ENCODE measurements around the gene WDR70. TPM values are rescaled to one million over a fixed set of nuclear protein-coding genes. Genes with fewer than 3 reads are reported as not detected.

WDR70 gene
- total and polyA plus RNA-seq, 3 experiments from 2014 or later = 15.5 to 39.1 (median 36.5) TPM

DNA sequence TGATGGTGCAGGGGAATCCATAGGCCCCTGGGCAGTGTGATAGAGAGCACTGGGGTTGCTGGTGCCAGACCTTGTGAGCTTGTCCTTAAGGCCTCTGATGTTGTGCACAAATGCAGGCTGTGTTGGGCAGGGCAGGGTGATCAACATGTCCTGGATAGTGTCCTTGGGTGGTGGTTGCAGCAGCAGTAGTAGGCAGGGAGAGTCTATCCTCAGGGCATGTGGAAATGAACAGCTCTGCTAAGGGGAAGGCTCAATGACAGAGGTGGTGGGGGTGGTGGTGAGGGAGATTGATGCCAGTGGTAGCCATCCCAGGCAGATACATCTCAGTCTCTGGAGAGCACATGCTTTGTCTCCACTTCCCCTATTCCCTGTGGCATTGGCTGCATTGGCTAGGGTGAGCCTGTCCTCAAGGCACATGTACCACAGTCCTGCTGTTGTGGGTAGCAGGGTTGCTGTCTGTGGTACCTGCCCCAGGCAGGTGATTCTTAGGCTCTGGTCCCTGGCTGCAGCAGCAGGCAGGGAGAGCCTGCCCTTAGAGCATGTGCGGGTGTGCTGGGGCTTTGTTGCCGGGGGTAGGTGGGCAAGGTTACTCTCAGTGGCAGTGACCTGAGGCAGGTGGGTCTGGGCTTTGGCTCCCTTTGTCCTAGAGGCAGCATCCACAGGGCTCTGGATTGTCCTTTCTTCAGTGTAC lies 111.1 kb downstream of the WDR70 start:
- Mint-ChIP-seq H3K4me1 (peaks cover 5 to 32% (median 18%) of the 10 kb centered on the region in 3 donors), H3K27me3 (no peaks in the 10 kb centered on the region), H3K27ac (peak overlapping the region in 1 of 8 donors; percentile 83), H3K9me3 (peaks cover 8 to 13% (median 10%) of the 10 kb centered on the region in 5 donors), H3K36me3 (peaks cover 24 to 44% (median 34%) of the 10 kb centered on the region in 3 donors), H3K4me3 (no peak overlapping the region)
- no peaks in the 10 kb centered on the region for H3K4me1 ChIP-seq (ENCODE audit: insufficient read depth, low read length)
- ChIA-PET CTCF (no interaction called here), POLR2A (no interaction called here)
- peaks cover 4% of the 10 kb centered on the region for H3K36me3 ChIP-seq (ENCODE audit: insufficient read depth, low read length)
- H3K9me3 ChIP-seq (ENCODE audit: low read length) = no peaks in the 10 kb centered on the region
- no peaks in the 10 kb centered on the region for H3K27me3 ChIP-seq (ENCODE audit: insufficient read depth, low read length, poor library complexity, severe bottlenecking)
- no peak for DNase-seq
- H3K27ac ChIP-seq (ENCODE audit: low read depth, low read length) = no peak overlapping the region
- no peak overlapping the region for H3K4me3 ChIP-seq (ENCODE audit: low read length)

GRCh38 chr5:37490931-37491330 lies 111.8 kb downstream of the WDR70 start:
- Mint-ChIP-seq H3K4me1 (peaks cover 5 to 32% (median 18%) of the 10 kb centered on the region in 3 donors), H3K27ac (peak overlapping the region in 1 of 8 donors; percentile 83), H3K36me3 (peaks cover 24 to 46% (median 34%) of the 10 kb centered on the region in 3 donors), H3K4me3 (no peak overlapping the region), H3K27me3 (no peaks in the 10 kb centered on the region), H3K9me3 (peaks cover 8 to 13% (median 10%) of the 10 kb centered on the region in 5 donors)
- Histone ChIP-seq H3K4me1 (ENCODE audit: insufficient read depth, low read length) (no peaks in the 10 kb centered on the region), H3K36me3 (ENCODE audit: insufficient read depth, low read length) (peaks cover 4% of the 10 kb centered on the region), H3K4me3 (ENCODE audit: low read length) (no peak overlapping the region), H3K9me3 (ENCODE audit: low read length) (no peaks in the 10 kb centered on the region), H3K27ac (ENCODE audit: low read depth, low read length) (no peak overlapping the region), H3K27me3 (ENCODE audit: insufficient read depth, low read length, poor library complexity, severe bottlenecking) (no peaks in the 10 kb centered on the region)
- CTCF ChIA-PET = no interaction called here
- POLR2A ChIA-PET = no interaction called here
- DNase-seq = no peak

GRCh38 chr5:37492778-37493555 lies 113.8 kb downstream of the WDR70 start:
- peaks cover 18 to 43% (median 21%) of the 10 kb centered on the region in 3 donors for H3K36me3 Mint-ChIP-seq
- H3K9me3 ChIP-seq (ENCODE audit: low read length) = no peaks in the 10 kb centered on the region
- H3K4me1 Mint-ChIP-seq = peaks cover 5 to 32% (median 18%) of the 10 kb centered on the region in 3 donors
- no peaks in the 10 kb centered on the region for H3K27me3 ChIP-seq (ENCODE audit: insufficient read depth, low read length, poor library complexity, severe bottlenecking)
- H3K27me3 Mint-ChIP-seq = no peaks in the 10 kb centered on the region
- CTCF ChIA-PET = no interaction called here
- no peak overlapping the region for H3K4me3 Mint-ChIP-seq
- H3K27ac ChIP-seq (ENCODE audit: low read depth, low read length) = no peak overlapping the region
- DNase-seq = no peak
- H3K4me3 ChIP-seq (ENCODE audit: low read length) = no peak overlapping the region
- H3K4me1 ChIP-seq (ENCODE audit: insufficient read depth, low read length) = no peaks in the 10 kb centered on the region
- peaks cover 7 to 10% (median 8%) of the 10 kb centered on the region in 5 donors for H3K9me3 Mint-ChIP-seq
- POLR2A ChIA-PET = no interaction called here
- peaks cover 4% of the 10 kb centered on the region for H3K36me3 ChIP-seq (ENCODE audit: insufficient read depth, low read length)
- peak overlapping the region in 1 of 8 donors; percentile 37 for H3K27ac Mint-ChIP-seq

GRCh38 chr5:37494756-37495155 lies 115.6 kb downstream of the WDR70 start:
- Mint-ChIP-seq H3K9me3 (no peaks in the 10 kb centered on the region), H3K36me3 (peaks cover 24 to 46% (median 32%) of the 10 kb centered on the region in 3 donors), H3K27ac (no peak overlapping the region), H3K27me3 (no peaks in the 10 kb centered on the region), H3K4me3 (no peak overlapping the region), H3K4me1 (peaks cover 4 to 27% (median 13%) of the 10 kb centered on the region in 3 donors)
- DNase-seq = no peak
- Histone ChIP-seq H3K36me3 (ENCODE audit: insufficient read depth, low read length) (peaks cover 4% of the 10 kb centered on the region), H3K27me3 (ENCODE audit: insufficient read depth, low read length, poor library complexity, severe bottlenecking) (no peaks in the 10 kb centered on the region), H3K27ac (ENCODE audit: low read depth, low read length) (no peak overlapping the region), H3K4me3 (ENCODE audit: low read length) (no peak overlapping the region), H3K4me1 (ENCODE audit: insufficient read depth, low read length) (no peaks in the 10 kb centered on the region), H3K9me3 (ENCODE audit: low read length) (no peaks in the 10 kb centered on the region)
- POLR2A ChIA-PET = no interaction called here
- CTCF ChIA-PET = no interaction called here

DNA sequence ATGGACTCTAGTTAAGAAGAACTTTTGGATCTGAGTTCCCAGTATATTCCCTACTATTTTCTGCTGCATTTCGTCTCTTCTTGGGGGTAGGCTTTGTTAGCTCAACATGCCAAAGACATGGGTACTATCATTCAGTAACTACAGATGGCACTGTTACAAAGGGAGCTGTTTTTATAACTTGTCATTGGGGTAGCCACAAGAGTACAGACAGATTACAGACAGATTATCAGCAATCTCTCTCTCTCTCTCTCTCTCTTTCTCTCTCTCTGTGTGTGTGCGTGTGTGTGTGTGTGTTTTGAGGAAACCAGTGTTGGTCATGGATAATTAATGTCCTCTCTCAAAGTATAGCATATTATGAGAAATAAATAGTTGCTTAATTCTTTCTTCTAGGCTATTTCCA lies 116.1 kb downstream of the WDR70 start:
- Mint-ChIP-seq H3K9me3 (no peaks in the 10 kb centered on the region), H3K4me1 (peaks cover 4 to 24% (median 13%) of the 10 kb centered on the region in 3 donors), H3K27ac (peak overlapping the region in 2 of 8 donors; percentile 1 to 83), H3K4me3 (no peak overlapping the region), H3K36me3 (peaks cover 27 to 48% (median 35%) of the 10 kb centered on the region in 3 donors), H3K27me3 (no peaks in the 10 kb centered on the region)
- DNase-seq = no peak
- Histone ChIP-seq H3K4me1 (ENCODE audit: insufficient read depth, low read length) (no peaks in the 10 kb centered on the region), H3K4me3 (ENCODE audit: low read length) (no peak overlapping the region), H3K9me3 (ENCODE audit: low read length) (no peaks in the 10 kb centered on the region), H3K36me3 (ENCODE audit: insufficient read depth, low read length) (peaks cover 4% of the 10 kb centered on the region), H3K27me3 (ENCODE audit: insufficient read depth, low read length, poor library complexity, severe bottlenecking) (no peaks in the 10 kb centered on the region), H3K27ac (ENCODE audit: low read depth, low read length) (no peak overlapping the region)
- CTCF ChIA-PET = no interaction called here
- POLR2A ChIA-PET = no interaction called here

- Mint-ChIP-seq H3K27me3 (no peaks in the 10 kb centered on the region), H3K4me3 (no peak overlapping the region), H3K36me3 (peaks cover 31 to 50% (median 38%) of the 10 kb centered on the region in 3 donors), H3K27ac (no peak overlapping the region), H3K9me3 (no peaks in the 10 kb centered on the region), H3K4me1 (peaks cover 4 to 22% (median 13%) of the 10 kb centered on the region in 3 donors)
- ChIA-PET POLR2A (no interaction called here), CTCF (no interaction called here)
- Histone ChIP-seq H3K36me3 (ENCODE audit: insufficient read depth, low read length) (peaks cover 4% of the 10 kb centered on the region), H3K27me3 (ENCODE audit: insufficient read depth, low read length, poor library complexity, severe bottlenecking) (no peaks in the 10 kb centered on the region), H3K9me3 (ENCODE audit: low read length) (no peaks in the 10 kb centered on the region), H3K27ac (ENCODE audit: low read depth, low read length) (no peak overlapping the region), H3K4me1 (ENCODE audit: insufficient read depth, low read length) (no peaks in the 10 kb centered on the region), H3K4me3 (ENCODE audit: low read length) (no peak overlapping the region)
- DNase-seq = no peak
Observed at GRCh38 chr5:37495668-37496347, 116.7 kb downstream of the WDR70 start.

GRCh38 chr5:37496902-37497445 lies 117.9 kb downstream of the WDR70 start:
- DNase-seq = no peak
- CTCF ChIA-PET = no interaction called here
- POLR2A ChIA-PET = no interaction called here
- Mint-ChIP-seq H3K4me1 (peaks cover 4 to 25% (median 22%) of the 10 kb centered on the region in 3 donors), H3K27ac (peak overlapping the region in 1 of 8 donors; percentile 26), H3K4me3 (no peak overlapping the region), H3K27me3 (no peaks in the 10 kb centered on the region), H3K36me3 (peaks cover 43 to 58% (median 45%) of the 10 kb centered on the region in 3 donors), H3K9me3 (no peaks in the 10 kb centered on the region)
- Histone ChIP-seq H3K27ac (ENCODE audit: low read depth, low read length) (no peak overlapping the region), H3K4me3 (ENCODE audit: low read length) (no peak overlapping the region), H3K27me3 (ENCODE audit: insufficient read depth, low read length, poor library complexity, severe bottlenecking) (no peaks in the 10 kb centered on the region), H3K9me3 (ENCODE audit: low read length) (no peaks in the 10 kb centered on the region), H3K4me1 (ENCODE audit: insufficient read depth, low read length) (no peaks in the 10 kb centered on the region), H3K36me3 (ENCODE audit: insufficient read depth, low read length) (no peaks in the 10 kb centered on the region)

Data from CD8-positive, alpha-beta memory T cell (primary cell).